Dedifferentiated amniotic fluid mesenchymal stem cell (primary cell): ENCODE results near the gene STOX2.

Experiments used
- DNase-seq: peaks from one replicate; pipeline ENCODE4 v3.0.0-alpha.2; 2016; ENCODE audit errors: extremely low spot score

Gene STOX2

DNA sequence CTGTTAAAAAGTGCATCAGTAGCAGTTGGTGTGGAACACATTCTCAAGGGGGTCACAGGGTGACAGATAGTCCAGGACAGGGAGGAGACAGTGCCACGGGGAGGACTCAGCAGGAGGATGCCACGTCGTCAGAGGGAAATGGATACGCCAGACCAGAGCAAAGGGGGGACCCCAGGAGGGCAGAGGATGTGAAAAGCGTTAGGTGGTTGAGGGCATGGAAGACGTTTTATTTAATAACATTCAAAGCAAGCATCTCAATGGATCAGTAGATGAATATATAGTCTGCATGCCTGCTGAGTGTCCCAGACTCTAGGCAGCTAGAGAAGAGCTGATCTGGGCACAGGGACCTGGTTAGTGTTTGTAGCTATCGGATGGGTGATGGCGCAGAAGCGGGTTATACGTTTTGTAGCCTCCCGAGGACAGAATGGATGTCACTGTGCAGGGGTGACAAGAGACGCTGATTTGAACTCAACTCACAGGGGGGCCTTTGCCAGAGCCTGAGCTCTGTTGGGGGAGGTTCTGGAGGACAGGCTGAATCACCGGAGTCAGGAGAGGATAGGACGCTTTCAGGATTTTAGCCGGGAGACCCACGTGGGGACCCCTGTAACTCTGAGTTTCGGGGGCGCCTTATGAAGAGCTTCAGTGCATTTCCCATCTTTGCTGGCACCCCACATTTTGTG is 81.3 kb downstream of the STOX2 start:
- DNase-seq = no peak

DNA sequence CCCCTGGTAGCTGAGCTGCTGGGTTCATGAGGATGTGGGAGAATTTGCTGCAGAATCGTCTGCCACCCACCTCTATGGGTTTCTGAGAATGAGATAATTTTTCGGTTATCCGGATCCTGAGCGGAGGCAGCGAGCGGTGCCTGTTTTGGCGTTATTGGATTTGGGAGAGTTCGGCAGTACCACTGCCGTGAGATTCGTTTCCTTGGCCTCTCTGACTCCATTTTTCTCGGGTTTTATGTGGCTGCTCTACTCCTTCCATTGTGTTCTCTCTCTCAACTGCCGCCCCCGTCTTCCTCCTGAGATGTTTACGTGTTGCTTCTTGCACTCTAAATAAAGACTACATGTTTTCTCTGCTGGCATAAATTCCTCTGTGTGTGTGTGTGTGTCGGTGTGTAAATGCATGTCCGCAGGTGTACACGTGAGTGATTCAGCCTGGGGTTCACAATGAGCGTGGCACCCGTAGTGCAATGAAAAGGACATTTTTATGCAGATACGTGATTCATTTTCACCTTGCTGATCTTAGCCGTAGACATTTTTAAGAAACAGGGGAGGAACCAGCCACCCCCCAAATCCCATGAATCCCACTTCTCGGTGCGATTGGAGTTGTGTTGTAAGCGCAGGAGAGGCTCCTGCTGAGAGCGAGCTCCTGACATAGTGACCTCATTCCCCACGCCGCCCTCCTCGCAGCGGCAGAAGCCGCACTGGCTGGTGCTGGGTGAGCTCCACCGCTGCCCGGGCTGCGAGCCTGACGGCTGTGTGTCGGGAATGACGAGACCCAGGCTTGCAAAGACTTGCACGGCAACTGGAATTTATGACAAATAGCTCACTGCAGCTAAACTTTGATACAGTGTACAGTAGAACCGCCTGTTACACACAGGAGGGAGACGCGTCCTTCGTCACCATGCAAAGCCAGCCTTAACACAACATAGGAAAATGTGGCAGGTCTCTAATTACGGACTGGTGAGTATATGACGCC is 82.2 kb downstream of the STOX2 start:
- no peak for DNase-seq

DNA sequence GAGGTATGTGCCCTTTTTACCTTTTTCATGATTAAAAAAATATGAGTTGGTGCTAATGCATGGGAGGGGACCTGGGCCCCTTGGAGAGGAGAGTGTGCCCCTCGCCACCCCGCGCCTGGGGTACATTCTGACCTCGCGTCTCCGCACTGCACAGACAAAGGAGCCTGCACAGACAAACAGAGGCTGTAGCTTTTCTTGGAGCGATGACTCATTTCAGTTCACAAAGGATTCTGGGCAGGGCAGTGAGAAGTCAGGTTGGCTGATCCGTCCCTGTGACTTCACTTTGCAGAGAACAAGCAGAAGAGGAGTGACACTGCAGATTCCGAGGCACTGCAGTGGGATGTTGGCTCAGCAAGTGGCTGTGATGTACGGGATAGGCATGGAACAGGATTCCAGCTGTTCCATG is 82.9 kb downstream of the STOX2 start:
- peak; percentile 52 for DNase-seq

DNA sequence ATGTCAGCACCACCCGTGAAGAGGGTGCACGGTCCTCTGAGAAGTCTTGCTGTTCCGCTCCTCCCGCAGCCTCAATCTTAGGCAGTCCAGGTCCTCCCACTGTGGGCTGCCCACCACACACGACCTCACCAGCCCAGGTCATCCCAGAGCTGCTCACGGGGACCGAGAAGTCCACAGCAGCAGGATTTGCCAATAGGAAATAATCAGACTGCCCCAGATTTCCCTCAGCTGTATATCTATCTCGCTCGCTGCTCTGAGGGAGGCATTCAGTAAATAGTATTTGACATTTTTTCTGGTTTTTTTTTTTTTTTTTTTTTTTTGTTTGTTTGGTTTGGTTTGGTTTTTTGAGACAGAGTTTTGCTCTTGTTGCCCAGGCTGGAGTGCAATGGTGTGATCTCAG is 83.8 kb downstream of the STOX2 start:
- no peak for DNase-seq

DNA sequence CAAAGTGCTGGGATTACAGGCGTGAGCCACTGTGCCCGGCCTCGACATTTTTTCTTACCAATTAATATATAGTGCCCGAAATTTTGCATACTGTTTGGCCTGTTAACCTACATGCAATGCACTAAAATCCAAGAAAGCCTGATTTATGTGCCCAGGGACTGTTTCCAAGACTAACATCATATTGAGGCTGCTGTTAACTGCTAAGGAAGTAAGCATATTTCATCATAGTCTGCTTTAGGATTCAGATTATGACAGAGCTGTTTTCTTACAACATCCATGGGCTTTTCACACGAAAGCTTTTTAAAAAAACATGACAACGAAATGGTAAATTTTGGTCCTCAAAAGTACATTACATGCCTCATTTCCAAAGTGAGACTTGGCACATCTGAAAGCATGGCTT is 84.4 kb downstream of the STOX2 start:
- no peak for DNase-seq

DNA sequence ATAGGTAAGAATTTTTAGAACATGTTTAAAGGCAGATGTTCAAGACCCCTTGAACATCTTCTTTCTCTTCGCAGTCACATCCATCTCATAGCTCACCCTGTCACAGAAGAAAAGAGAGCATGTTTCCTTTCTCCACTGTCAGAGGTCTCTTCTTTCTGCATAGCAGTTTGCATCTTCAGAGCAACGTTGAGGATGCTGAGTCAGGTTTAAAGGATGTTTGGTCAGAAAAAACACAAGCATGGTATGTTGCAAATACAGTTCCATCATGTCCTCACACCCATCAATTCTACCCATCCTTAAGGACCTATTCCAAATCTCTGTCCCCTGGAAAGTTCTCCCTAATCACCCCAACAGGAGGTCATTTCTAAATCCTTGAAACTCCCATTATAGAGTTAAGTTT is 84.8 kb downstream of the STOX2 start:
- DNase-seq = no peak

DNA sequence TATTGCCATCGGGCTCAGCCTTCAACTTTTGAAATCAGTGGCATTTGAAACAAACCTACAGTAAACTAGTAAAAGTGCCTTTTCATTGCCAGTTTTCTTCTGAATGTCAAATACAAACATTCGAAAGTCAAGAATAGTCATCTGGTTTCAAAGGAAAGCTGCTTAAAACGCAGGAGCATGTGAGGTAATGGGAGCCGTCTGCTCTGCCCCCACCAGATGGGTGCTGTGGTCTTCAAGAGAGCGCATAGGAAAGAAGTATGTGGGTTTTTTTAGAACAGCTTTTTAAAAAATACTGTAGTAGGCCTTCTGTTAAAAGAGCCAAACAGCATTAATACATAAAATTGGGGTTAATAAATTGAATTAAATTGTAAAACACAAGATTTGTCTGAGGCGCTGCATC is 88.6 kb downstream of the STOX2 start:
- DNase-seq = no peak

DNA sequence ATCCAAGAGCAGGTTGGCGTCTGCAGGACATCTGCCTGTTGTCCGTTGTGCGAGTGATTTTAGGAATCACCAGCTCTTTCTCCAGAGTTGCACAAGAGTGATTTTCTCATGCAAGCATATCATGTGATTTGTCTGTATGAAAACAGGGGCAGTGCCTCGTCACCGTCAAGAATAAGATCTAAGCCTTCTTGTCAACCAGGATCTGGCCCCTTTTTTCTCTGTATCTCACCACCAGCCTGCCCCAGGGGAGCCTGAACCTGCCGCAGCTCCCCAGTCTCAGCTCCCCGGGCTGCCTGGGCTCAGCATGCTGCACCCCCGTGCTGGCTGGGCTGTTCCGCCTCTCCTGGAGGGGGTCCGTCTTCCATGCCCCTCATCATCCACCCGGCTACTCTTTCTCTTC is 90.5 kb downstream of the STOX2 start:
- no peak for DNase-seq

DNA sequence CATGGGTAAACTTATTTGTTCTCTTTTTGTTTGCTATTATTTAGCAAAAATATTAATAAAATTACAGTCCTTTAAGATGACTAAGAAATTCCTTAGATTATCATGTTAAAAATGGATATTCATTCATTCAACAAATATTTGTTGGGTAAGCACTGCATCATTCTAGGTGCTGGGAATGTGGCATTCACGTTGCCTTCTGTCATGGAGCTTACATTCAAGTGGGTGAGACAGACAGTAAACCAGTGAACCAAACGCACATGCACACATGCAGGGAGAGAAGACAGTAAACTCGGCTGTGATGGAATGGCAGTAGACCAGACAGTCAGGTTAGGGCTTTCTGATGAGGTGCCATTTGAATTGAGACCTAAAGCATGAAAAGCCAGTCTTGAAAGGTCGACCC is 91.8 kb downstream of the STOX2 start:
- no peak for DNase-seq

DNA sequence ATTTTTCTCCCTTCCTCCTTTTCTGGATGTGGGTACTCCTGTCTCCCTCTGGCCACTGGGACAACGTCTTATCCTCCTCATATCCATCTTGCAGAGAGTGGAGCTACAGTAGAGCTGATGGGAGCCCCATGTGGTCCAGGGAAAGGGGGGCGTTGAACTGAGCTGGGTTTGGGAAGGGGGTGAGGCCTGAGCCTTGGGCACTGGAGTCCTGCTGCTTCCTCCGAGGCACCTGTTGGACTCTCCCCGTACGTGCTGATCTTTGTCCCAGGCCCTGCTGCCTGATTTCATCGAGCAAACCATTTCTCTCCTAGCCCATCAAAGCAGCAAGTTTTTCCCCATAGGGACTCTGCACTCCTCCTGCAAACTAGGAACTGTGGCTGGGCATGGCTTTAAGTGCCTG is 94.3 kb downstream of the STOX2 start:
- DNase-seq = no peak

DNA sequence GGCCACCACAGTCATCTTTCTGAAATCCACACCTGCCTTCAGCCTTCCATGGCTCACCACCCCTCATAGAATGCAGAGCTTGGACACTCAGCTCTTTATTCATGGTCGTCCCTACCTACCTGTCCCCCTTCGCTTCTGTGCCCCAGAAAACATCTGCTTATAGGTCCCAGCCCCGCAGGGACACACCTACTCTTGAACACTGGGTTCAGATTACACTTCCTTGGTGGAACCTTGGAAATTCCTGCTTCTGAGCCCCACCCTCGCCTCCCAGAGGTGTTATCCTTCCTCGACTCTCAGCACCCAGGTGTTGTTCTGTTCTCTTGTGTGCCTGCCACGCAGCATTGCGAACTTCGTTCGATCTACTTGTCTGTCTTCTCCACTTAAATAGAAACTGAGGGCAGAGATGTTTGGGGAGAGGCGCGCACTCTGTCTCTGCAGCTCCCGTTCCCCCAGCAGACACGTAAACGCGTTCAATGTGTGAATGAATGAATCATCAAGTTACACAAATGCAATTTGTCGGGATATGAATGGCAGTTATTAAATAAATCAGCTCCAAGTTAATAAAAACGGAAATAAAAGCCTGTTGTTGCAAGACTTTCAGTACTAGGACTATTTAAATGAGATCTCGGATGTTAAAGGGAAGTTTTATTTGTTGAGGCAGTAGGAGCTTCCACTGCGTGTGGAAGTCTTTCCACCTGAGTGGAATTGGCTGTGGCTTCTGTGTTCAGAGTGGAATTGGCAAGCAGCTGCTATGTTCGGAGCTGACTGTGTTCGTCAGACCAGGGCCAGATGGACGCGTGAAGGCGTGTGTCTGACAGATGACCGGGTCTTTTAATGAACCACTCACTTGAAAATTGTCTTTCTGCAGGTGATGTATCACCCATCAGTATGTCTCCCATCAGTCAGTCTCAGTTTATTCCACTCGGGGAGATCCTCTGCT is 95.6 kb downstream of the STOX2 start:
- DNase-seq = no peak

DNA sequence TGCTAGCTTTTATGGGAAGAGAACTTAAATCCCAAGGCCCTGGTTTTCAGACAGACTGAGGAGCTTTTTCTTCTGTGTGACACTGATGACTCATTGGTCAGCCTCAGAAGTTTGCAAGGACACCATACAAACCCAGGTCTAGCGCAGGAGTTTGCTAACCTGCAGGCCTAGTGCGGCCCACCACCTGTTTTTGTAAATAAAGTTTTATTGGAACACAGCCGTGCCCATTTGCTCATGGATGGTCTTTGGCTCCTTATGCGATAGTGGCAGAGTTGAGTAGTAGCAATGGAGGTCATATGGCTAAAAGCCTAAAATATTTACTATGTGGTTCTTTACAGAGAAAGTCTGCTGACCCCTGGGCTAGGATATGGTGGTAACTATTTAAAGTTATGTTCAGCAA is 98.3 kb downstream of the STOX2 start:
- DNase-seq = no peak

DNA sequence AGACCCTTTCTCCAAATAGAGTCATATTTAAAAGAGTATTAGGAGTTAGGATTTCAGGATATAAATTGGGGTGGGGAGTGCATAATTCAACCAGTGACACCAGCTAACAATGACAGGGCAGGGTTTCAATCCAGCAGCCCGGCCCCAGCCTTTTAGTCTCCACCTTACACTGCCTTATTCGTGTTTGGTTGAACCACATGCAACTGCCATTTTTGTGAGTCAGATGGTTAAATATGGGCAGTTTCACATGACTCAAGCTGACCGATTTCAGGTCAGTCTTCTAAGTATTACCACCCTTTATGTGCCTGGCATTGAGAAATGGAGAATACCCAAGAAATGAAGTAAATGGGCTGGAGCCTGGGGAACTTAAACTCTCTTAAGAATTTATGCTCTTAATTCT is 102.8 kb downstream of the STOX2 start:
- DNase-seq = no peak

DNA sequence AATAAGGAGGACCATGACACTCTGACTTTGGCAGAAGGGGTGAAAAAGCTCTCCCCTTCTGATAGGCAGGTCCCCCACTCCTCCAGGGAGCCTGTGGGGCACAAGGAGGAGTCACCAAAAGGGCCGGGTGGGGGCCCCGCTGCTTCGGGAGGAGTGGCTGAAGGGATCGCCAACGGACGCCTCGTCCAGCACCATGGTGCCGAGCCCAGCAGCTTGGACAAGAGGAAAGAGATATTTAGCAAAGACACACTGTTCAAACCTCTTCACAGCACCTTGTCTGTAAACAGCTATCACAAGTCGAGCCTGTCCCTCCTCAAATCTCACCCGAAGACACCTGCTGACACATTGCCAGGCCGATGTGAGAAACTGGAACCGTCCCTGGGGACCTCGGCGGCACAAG is 105.6 kb downstream of the STOX2 start:
- no peak for DNase-seq

DNA sequence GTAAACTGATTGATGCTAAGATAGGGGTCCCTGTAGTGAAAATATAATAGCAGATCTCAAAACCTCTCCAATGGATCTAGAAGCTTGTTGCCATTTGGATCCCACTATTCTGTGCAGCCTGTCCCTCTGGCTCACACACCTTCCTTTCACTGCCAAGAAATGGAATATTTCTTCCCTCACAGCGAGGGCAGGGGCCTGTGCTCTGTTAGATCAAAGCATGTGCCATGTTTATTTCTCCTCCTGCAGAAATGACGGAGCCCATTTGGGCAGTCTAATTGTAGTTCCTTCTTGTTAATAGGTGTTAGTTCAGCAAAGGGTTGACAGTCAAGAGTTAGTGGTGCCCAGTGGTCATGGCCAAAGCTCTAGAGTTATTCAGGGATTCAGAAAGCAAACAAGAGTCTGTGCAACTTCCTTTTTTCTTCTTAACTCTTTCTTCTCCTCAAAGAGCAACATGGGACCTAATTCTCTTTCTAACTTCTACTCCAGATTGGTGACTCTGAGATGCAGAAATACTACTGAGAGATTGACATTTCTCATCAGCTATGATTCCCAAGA is 106.8 kb downstream of the STOX2 start:
- no peak for DNase-seq

DNA sequence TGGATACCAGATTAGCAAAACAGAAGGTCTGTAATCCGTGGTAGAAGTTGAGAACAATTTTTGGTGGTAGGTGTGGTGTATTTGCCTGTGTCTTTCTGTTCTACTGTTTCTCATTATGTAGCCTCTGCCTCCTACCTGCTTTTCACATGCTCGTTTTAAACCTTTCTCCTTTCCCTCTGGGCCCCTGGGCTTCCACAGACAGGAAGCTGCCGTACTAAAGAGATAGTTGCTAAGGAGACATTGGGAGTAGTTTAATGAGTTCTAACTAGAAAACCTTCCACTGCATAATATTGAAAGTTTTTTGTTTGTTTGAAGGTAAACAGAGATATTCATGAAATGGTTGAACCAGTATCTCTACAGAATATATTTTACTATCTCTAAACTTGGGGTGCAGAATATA is 107.8 kb downstream of the STOX2 start:
- DNase-seq = no peak

DNA sequence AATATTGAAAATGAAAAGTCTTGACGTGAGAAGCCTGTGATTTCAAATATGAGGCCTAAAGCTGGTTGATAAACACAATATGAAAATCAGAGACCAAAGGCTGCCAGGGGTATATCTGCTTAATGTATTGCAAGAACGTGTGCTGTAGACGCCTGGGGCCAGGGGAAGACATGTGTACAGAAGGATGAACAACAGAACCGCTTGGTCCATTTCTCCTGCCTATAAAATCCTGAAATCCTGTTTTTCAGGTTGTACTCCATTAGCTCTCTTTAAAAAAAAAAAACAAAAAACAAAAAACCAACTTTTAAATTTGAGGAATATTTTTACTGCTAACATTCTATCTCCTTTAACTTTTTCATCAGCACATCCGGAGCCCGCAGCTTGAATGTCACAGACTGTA is 109.2 kb downstream of the STOX2 start:
- no peak for DNase-seq

DNA sequence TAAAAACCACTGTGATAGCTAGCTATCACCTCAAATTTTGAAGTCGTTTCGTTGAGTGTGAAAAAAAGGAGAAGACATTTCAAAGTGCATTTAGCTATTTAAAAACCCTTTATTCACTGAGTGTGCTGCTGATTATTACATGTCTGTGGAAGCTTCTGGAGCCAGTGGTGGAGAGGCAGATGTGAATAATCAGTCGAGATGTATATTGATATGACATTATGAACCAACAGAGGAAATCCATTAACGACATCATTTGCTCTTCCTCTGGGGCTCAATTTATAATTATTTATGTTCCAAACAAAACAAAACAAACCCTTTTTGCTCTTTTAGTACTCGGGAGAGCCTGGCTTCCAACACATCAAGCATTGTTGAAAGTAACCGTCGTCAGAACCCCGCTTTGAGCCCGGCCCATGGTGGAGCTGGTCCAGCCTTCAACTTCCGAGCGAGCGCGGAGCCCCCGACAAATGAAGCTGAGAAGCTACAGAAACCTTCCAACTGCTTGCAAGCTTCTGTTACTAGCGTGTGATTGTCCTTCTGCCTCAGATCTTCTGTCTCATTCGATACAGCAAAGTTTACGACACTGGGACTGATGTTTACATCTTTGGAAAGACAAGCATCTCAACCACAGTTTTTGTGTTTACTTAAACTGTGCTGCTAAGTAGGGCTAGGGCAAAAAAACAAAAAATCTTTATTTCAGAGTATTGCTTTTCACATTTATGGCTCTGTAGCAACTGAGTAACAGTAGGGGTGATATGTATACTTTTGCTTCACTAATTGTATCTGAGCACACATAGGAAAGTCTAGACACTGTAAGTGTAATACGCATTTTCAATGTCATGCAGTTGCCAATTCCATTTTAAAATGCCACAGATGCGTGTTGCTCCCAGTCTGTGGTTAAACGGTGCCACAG is 111.9 kb downstream of the STOX2 start:
- DNase-seq = no peak

DNA sequence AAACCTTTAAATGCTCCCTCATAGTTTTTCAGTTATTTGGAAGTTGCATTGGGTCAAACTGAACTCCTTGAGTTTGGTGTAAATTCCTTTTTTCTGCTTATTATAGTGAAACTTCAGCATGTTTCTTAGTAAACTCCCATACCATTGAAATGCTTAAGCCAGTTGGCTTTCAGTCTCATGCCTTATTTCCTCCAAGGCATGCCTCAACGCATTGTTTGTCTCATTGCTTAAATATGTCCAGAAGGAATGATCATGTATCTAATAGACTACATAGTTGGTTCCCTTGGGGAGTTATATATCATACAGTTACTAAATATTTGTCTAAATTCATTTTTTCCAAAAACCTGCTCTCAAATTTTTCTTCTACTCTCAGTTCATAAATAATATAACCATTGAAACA is 114.0 kb downstream of the STOX2 start:
- DNase-seq = no peak

DNA sequence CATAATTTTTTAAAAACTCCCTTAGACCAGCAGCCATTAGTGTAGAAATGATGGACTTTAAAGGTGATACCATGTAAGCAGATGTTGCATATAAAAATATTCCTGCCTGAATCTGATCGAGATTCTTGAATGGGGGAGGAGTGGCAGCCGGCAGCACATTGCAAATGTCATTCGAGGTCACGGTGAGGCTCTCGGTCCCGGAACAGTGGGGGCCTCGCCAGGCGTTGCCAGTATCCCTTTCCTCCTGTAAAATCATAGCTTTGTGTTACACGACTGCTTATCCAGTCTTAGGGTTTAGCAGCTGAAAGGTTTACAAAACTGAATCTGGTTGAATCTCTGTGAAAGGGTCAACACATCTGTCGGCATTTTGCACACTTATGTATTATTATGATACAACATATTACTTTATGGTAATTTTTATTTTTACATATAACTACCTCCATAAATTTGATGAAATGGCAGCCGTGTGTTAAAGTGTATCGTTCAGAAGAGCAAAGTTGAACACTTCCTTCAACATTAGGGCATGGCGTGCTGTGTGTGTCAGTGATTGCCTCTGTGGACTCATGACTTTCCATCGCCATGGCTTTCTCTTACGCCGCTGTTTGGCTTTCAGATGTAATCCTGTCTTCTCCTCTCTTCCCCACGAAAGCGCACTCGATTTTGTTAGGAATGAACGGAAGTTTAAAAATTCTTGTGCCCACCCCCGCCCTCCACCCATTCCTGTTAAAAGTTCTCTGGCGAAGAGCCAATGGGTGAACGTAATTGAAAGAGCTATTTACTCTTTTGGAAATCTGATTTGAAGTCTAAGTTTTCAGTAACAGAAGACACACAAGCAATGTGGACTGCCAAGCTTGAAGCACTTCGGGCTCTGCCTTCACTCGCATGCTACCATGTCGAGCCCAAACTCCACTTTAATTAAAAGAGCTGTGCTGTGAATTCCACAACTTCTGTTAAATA is 114.8 kb downstream of the STOX2 start:
- no peak for DNase-seq
